ENCODE results near the gene MYO1F.

The MYO1F gene

GRCh38 chr19:8490395-8490760, 86.9 kb downstream of the MYO1F start:
- DNase-seq (ENCODE audit: low read depth) = no peak

GRCh38 chr19:8489561-8490394, 87.5 kb downstream of the MYO1F start:
- DNase-seq (ENCODE audit: low read depth) = no peak

GRCh38 chr19:8488365-8488764, 88.9 kb downstream of the MYO1F start:
- no peak for DNase-seq (ENCODE audit: low read depth)

- peak; percentile 49 for DNase-seq (ENCODE audit: low read depth)
These were observed 89.9 kb downstream of the MYO1F start for GRCh38 chr19:8487137-8487851.

GRCh38 chr19:8486661-8487136, 90.5 kb downstream of the MYO1F start:
- DNase-seq (ENCODE audit: low read depth) = no peak

- DNase-seq (ENCODE audit: low read depth) = no peak
These were observed 91.5 kb downstream of the MYO1F start for GRCh38 chr19:8485561-8486371.

GRCh38 chr19:8484331-8484894, 92.8 kb downstream of the MYO1F start:
- no peak for DNase-seq (ENCODE audit: low read depth)

- DNase-seq (ENCODE audit: low read depth) = no peak
These were observed 94.1 kb downstream of the MYO1F start for GRCh38 chr19:8483165-8483564.

GRCh38 chr19:8482696-8483095, 94.5 kb downstream of the MYO1F start:
- DNase-seq (ENCODE audit: low read depth) = no peak

- no peak for DNase-seq (ENCODE audit: low read depth)
These were observed 95.6 kb downstream of the MYO1F start for GRCh38 chr19:8481616-8482015.

GRCh38 chr19:8481201-8481600, 96.0 kb downstream of the MYO1F start:
- no peak for DNase-seq (ENCODE audit: low read depth)

- no peak for DNase-seq (ENCODE audit: low read depth)
These were observed 98.6 kb downstream of the MYO1F start for GRCh38 chr19:8478598-8478997.

- no peak for DNase-seq (ENCODE audit: low read depth)
These were observed 99.4 kb downstream of the MYO1F start for GRCh38 chr19:8477889-8478288.

- no peak for DNase-seq (ENCODE audit: low read depth)
These were observed 100.7 kb downstream of the MYO1F start for GRCh38 chr19:8476524-8476923.

GRCh38 chr19:8475005-8475404, 102.2 kb downstream of the MYO1F start:
- no peak for DNase-seq (ENCODE audit: low read depth)

GRCh38 chr19:8473648-8474476, 103.4 kb downstream of the MYO1F start:
- DNase-seq (ENCODE audit: low read depth) = no peak
